NCI-H69 (cell line): ENCODE results near the gene TXNDC5.

Source experiments
- DNase-seq: peaks from one replicate; lab custom pipeline; 2025; lab: John Stamatoyannopoulos, UW

The TXNDC5 gene

GRCh38 chr6:7851780-7852179 is 58.8 kb downstream of the TXNDC5 start:
- DNase-seq: no peak

DNA sequence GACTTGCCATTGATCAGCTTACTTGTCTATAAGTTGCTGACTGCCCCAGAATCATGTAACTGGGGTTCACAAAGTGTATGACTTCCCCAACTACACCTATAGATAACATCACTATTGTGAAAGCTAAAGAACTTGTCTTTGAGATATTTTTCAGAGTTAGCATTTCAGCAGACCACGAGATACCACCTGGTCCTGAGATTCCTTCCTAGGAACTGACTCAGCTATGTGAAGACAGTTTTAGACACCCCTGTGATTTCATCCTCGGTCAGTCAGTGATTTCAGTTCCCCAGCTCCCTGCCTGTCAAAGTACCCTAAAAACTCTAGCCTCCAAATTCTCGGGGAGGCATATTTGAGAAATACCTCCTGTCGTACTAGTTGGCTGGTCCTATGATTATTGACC is 62.4 kb downstream of the TXNDC5 start:
- no peak for DNase-seq

DNA sequence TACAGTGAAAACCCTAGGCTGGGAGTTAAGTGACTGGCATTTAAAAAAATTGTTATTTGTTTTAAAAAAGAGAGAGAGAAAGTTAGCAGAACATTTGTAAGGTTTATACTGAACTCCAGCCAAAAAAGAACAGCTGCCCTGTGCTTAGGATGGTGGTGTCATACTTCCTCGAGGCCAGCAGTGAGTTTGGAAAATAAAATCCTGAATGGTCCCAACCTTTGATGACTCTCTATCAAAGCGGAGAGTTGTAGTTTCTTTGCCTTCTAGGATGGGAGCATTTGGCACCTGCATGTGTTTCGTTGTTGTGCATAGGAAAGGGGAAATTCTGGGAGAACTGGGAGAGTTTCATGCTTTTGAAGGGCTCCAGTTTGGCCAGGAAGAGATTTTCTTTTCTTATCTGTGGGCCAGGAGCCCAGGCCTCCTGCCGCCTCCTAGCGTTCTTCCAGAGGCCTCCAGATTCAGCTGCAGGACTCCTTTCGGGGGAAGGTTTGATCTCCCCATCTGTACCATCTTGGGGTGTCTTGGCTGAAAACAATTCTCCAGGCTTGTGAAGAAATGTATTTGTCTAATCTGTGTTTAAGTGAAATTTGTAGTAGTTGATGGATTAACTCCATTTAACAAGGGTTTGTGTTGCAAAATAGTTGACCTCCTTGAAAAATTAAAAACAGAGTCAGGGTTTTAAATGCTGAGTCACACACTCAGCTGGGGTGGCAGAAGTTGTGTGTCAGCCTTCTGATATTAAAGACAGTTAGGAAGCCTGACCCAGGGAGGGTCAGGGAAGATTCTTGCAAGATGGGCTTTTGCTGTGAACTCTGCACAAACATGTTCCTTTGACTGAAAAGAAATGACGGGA is 63.4 kb downstream of the TXNDC5 start:
- DNase-seq: no peak

DNA sequence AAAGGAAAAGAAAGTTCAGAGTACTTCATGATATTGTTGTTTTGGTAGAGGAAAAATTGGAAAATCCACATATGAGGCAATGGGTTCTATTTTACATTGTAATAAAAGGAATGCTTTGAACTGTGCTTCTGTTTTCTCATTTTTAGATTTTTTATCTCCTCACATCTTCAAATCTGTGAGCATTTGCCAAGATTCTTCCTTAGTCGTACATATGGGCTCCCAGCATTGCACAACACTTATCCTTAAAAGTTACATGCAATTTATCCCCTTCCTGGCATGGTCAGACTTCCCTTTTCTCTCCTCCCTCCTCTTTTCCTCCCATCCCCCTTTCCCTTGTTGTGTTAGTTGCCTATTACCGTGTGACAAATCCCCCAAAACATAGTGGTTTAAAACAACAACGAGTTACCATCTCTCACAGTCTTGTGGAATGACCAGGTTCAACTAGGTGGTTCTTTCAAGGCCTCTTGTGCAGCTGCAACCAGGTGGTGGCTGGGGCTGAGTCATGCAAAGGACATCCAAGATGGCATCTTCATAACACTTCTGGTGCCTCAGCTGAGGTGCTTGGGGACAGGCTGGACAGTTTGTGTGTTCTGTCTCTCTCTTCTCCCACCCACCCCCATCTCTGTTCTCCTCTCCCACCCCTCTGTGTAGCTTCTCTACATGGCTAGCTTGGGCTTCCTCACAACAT is 68.7 kb downstream of the TXNDC5 start:
- DNase-seq: no peak

DNA sequence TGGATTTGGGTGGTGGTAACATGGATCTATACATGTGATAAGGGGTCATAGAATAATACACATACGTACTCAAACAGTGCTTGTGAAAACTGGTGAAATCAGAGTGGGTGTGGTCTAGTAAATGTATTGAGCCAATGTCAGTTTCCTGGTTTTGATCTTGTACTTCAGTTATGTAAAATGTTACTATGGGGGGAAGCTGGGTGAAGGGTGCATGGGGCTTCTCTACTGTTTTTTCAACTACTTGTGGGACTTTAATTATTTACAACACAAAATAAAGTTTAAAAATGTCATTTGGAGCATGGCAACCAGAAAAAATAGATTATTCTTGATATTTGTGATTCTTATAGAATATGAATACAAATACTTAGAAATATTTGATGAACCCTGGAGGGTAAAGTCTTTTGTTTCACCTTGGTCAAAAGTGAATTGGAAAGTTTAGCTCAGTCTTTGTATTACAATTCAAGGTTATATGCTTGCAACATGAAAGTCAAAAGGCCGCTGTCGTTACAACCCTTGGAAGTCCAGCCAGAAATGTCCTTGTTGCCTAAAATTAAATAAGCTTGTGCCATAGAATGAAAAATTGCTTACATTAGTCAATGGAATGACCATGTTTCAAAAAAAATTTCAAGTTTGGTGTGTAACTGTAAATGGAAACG is 74.1 kb downstream of the TXNDC5 start:
- no peak for DNase-seq

DNA sequence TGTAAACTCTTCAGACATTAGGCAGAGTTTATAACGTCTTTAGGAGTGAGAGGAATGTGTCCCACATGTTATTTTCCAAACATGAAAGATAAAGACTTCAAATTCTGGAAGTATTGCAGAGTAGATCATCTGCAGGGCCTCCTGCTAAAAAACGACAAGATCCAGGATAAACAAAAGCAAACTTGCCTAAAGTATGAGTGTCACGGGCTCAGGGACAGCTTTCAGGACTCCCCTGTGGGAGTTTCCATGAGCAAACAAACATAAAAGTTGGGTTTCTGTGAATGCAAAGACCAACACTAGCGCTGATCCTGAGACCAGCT is 76.9 kb downstream of the TXNDC5 start:
- no peak for DNase-seq

- no peak for DNase-seq
These were observed 77.5 kb downstream of the TXNDC5 start for GRCh38 chr6:7832904-7833750.
